GM12801 (cell line): ENCODE results near the gene TMEM19.

ENCODE experiments used
- TF ChIP-seq, protein P1 (sequence below): IDR thresholded peaks from one replicate; pipeline ENCODE4 v1.5.1; 2011; ENCODE audit warnings: control low read depth; ENCODE audit not compliant: insufficient read length; ENCODE audit errors: extremely low read depth

Gene TMEM19

DNA sequence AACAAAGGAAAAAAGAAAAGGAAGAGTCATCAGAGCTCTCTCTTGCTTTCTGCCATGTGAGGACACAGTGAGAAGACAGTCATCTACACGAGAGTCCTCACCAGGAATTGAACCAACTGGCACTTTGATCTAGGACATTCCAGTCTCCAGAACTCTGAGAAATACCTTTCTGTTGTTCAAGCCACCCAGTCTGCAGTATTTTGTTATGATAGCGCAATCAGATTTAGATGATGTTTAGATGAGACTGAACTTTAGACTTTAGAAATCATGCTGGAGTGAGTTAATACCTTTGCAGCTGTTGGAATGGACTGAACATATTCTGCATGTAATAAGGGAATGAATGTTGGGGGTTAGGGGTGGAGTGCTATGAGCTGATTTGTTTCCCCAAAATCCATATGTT lies 40.7 kb downstream of the TMEM19 start:
- TF ChIP-seq, protein P1, sequence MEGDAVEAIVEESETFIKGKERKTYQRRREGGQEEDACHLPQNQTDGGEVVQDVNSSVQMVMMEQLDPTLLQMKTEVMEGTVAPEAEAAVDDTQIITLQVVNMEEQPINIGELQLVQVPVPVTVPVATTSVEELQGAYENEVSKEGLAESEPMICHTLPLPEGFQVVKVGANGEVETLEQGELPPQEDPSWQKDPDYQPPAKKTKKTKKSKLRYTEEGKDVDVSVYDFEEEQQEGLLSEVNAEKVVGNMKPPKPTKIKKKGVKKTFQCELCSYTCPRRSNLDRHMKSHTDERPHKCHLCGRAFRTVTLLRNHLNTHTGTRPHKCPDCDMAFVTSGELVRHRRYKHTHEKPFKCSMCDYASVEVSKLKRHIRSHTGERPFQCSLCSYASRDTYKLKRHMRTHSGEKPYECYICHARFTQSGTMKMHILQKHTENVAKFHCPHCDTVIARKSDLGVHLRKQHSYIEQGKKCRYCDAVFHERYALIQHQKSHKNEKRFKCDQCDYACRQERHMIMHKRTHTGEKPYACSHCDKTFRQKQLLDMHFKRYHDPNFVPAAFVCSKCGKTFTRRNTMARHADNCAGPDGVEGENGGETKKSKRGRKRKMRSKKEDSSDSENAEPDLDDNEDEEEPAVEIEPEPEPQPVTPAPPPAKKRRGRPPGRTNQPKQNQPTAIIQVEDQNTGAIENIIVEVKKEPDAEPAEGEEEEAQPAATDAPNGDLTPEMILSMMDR, result no peak

DNA sequence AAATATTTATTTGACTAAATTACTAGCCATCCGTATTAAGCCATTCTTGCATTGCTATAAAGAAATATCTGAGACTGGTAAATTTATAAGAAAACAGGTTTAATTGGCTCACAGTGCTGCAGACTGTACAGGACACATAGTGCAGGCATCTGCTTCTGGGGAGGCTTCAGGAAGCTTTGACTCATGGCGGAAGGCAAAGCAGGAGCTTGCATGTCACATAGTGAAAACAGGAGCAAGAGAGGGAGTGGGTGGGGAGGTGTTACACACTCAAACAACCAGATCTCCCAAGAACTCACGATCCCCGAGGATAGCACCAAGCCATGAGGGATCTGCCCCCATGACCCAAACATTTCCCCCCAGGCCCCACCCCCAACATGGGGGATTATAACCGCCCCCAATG lies 42.1 kb downstream of the TMEM19 start:
- TF ChIP-seq, protein P1, result no peak

DNA sequence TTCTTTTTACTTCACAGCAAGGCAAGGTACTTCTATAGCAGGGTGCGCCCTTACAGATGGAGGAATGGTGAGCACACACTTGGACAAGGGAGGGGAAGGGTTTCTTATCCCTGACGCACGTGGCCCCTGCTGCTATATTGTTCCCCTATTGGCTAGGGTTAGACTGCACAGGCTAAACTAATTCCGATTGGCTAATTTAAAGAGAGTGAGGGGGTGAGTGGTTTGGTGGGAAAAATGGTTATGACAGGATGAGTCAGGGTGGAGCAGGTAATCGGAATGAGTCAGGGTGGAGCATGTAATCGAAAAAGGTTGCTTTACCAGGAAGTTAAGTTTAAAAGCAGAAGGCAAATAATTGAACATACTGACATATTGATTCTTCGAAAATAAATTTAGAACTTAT lies 45.1 kb downstream of the TMEM19 start:
- TF ChIP-seq, protein P1, result no peak

DNA sequence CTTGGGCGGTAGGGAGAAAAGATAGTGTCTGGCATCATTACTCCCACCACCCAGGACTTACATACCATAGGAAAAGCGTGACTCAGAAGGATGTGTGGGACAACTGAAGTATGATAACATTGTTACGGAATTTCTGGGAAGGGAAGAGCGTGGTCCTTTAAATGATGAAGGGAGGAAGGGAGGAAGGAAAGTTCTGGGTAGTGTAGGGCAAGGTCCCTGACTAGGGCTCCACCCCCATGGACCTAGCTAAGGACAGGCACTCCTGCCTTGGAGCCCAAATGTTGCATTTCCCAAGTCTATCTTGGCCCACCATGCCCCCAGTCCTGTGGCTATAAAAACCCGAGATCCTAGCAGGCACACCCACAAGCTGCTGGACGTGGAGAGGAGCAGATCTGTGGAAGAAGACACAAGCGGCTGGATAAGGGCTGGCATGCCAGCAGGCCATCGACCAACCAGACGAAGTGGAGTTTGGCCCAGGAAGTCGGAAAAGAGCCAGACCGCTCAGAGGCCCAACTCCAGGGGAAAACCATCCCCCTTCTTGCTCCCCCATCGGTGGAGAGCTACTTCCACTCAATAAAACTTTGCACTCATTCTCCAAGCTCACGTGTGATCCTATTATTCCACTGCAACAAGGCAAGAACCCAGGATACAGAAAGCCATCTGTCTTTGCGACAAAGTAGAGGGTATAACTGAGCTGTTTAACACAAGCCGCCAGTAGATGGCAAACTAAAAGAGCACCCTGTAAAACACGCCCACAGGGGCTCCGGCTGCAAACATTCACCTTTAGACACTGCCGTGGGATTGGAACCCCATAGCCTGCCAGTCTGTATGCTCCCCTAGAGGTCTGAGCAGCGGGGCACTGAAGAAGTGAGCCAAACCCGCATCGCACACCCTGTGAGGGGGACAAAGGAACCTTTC lies 45.8 kb downstream of the TMEM19 start:
- TF ChIP-seq, protein P1, result no peak

DNA sequence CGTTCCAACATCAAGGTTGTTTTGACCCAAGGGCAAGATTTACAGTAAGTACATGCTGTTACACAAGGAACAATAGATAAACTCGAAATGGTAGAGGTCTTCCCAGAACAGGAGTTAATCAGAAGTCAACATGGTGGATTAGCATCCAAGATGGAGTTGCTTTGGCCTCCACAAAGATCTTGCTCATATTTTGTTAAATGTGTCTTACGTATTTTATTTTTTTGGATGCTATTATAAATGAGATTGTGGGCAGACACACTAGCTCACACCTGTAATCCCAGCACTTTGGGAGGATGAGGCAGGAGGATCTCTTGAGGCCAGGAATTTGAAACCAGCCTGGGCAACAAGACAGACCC lies 46.5 kb downstream of the TMEM19 start:
- TF ChIP-seq, protein P1, result no peak

DNA sequence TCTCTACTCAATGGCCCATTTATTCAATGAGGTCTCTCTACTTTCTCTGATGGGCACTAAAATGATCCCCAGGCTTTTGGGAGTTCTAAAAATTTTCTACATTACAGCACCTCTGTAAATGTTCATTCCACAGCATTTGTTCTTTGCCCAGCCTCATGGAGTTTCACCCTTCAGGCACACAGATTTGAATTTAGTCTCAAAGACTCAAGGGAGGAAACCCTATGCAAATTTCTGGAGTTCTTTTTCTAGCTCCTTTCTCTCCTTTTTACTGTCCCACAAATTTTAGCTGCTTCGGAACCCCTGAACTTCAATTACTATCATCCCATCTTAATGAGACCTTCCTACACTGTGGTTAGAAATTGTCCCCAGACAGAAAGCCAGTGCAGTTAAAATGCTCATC lies 51.3 kb downstream of the TMEM19 start:
- TF ChIP-seq, protein P1, result no peak

DNA sequence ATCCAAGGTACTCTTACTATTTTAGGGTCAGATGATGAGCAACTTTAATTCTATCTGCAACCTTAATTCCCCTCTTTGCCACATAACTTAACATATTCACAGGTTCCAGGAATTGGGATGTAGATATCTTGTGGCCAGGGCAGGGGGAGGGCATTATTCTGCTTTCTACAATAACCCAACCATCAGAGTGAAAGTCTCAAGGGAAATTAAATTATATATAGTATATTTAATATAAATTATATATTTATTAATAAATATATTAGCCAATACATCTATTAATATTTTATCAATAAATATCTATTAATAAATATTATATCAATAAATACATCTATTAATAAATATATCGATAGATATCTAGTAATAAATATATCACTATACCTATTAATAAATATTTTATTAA lies 57.1 kb downstream of the TMEM19 start:
- TF ChIP-seq, protein P1, result no peak
